GM19193 (cell line): ENCODE results near the gene SLC9A2.

Experiments
- POLR2A ChIP-seq: IDR thresholded peaks from 4 replicates; pipeline ENCODE4 v1.6.1; 2011; ENCODE audit not compliant: insufficient read depth, insufficient read length; ENCODE audit errors: extremely low read depth

SLC9A2 gene

GRCh38 chr2:102619414-102620319 lies at the start of gene SLC9A2:
Gene SLC9A2 (plus strand): TSS chr2:102619553. CDS start chr2:102619849, 296 bp downstream.
- no peak for TF ChIP-seq POLR2A

- TF ChIP-seq POLR2A: no peak
These were observed 43.5 kb upstream of the SLC9A2 start for GRCh38 chr2:102575888-102576287.

- TF ChIP-seq POLR2A: no peak
These were observed 41.0 kb upstream of the SLC9A2 start for GRCh38 chr2:102578376-102578775.

GRCh38 chr2:102581911-102582310 lies 37.4 kb upstream of the SLC9A2 start:
- TF ChIP-seq POLR2A: no peak

GRCh38 chr2:102582845-102583244 lies 36.5 kb upstream of the SLC9A2 start:
- TF ChIP-seq POLR2A: no peak

GRCh38 chr2:102585847-102586404 lies 33.4 kb upstream of the SLC9A2 start:
- TF ChIP-seq POLR2A: no peak

- TF ChIP-seq POLR2A: no peak
These were observed 31.0 kb upstream of the SLC9A2 start for GRCh38 chr2:102588213-102588939.

GRCh38 chr2:102589444-102589843 lies 29.9 kb upstream of the SLC9A2 start:
- TF ChIP-seq POLR2A: no peak

GRCh38 chr2:102591491-102592045 lies 27.8 kb upstream of the SLC9A2 start:
- no peak for TF ChIP-seq POLR2A

- no peak for TF ChIP-seq POLR2A
These were observed 26.8 kb upstream of the SLC9A2 start for GRCh38 chr2:102592601-102593000.

GRCh38 chr2:102593516-102593915 lies 25.8 kb upstream of the SLC9A2 start:
- no peak for TF ChIP-seq POLR2A

GRCh38 chr2:102594445-102595016 lies 24.8 kb upstream of the SLC9A2 start:
- TF ChIP-seq POLR2A: no peak

- TF ChIP-seq POLR2A: no peak
These were observed 21.6 kb upstream of the SLC9A2 start for GRCh38 chr2:102597788-102598187.

- no peak for TF ChIP-seq POLR2A
These were observed 19.9 kb upstream of the SLC9A2 start for GRCh38 chr2:102599486-102599885.

- TF ChIP-seq POLR2A: no peak
These were observed 17.6 kb upstream of the SLC9A2 start for GRCh38 chr2:102601730-102602129.
